HG03521 (cell line): ENCODE data around the gene PDE4B.

Source experiments
- ATAC-seq: cut with Tn5 transposase; IDR thresholded peaks from one replicate; pipeline ENCODE4 v1.9.1; 2021; ENCODE audit warnings: mild to moderate bottlenecking, moderate library complexity; ENCODE audit not compliant: unreplicated experiment

Gene PDE4B

DNA sequence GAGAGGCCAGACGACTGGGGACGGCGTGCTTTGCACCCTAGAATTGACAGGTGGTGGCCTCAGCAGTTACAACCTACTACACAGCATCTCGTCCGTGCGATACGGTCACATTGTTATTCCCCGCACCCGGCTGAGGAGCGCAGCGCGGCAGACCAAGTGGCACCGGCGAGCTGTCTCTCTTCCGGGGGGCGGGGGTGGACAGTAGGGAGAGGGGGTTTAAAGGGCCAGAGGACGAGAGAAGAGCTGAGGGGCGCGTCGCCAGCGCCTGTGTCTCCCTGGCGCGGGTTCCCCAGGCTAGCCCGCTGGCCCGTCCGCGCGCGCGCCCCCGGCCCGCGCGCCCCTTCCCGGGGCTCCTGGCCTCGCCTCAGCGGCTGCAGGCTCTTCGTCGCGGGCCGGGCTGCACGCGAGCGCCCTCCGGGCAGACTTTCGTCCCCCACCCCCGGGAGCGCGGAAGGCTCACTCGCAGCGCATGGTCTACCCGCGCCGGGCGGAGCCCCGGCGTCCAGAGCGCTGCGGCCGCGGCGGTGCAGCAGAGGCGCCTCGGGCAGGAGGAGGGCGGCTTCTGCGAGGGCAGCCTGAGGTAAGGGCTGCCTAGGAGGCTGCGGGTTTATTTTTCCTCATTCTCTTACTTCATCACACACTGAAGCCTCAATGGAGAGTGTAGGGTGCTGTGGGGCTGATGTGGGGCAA is at the start of gene PDE4B:
TSS of gene PDE4B (plus strand) at position 227 of the 690 bp plus-strand sequence.
- ATAC-seq: no peak

DNA sequence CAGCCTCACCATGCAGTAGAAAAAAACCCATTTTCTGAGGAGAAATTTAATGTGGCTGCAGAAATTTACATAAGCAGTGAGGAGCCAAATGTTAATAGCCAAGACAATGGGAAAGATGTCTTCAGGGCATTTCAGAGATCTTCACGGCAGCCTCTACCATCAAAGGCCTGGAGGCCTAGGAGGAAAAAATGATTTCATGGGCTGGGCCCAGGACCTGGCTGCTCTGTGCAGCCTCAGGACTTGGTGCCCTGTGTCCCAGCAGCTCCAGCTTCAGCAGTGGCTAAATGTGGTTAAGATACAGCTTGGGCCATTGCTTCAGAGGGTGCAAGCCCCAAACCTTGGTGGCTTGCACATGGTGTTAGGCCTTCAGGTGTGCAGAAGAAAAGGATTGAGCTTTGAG is 48.0 kb upstream of the PDE4B start:
- no peak for ATAC-seq

- no peak for ATAC-seq
Observed at GRCh38 chr1:65751961-65752360, 40.7 kb upstream of the PDE4B start.

GRCh38 chr1:65756616-65757015 is 36.1 kb upstream of the PDE4B start:
- no peak for ATAC-seq

DNA sequence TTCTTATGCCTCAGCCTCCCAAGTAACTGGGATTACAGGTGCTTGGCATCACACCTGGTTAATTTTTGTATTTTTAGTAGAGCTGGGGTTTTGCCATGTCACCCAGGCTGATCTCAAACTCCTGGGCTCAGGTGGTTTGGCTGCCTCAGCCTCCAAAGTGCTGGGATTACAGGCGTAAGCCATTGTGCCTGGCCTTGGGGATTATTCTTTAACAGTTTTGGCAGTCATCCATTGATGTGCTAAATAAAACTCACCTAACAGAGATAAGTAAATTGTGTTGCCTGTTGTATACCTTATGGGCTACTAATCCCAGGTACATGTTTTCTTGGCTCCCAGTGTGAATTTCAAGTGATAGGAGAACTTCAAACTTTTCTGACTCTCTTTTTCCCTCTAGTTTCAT is 35.2 kb upstream of the PDE4B start:
- ATAC-seq: no peak

DNA sequence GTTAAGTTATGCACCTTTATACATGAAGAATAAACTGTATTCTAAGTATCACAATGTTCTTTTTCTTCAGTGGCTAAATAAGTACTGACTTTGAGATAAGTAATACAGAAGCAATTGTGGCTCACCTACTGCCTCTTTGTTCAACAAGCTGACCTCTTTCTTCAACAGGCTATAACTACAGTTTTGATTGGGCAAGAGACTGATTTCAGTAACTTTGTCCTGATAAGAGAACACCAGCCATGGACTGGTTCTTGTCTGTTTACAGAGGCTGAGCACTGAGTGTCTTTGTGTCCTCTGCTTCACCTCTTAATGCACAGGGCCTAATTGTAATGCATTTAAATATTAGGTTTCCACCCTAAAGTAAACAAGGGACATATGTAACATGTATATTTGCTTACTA is 34.6 kb upstream of the PDE4B start:
- no peak for ATAC-seq

GRCh38 chr1:65759516-65759915 is 33.2 kb upstream of the PDE4B start:
- no peak for ATAC-seq

- no peak for ATAC-seq
Observed at GRCh38 chr1:65762081-65762862, 30.4 kb upstream of the PDE4B start.

DNA sequence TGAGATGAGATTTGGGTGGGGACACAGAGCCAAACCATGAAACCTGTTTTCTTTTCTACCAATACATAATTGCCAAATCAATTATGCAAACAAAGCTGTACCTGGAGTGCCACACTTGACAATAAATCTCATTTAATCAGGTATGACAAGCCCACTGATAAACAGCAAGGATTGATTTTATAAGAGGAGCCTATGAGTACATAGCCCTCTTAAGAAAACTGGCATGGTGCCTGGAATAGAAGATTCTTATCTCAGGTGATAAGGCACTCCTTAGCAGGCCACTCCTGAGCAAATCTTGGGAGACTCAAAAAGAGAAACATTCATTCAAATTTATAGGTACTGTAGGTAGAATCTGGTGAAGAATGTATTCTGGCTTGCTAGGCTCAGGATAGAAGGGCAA is 28.6 kb upstream of the PDE4B start:
- no peak for ATAC-seq

DNA sequence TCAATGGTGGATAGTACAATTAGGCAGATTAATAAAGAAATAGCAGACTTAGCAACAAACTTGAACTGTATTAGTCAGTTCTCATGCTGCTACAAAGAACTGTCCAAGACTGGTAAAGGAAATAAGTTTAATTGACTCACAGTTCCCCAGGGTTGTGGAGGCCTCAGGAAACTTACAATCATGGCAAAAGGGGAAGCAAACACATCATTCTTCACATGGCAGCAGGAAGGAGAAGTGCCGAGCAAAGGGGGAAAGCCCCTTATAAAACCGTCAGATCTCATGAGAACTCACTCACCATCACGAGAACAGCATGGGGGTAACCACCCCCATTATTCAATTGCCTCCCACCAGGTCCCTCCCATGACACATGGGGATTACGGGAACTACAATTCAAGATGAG is 27.1 kb upstream of the PDE4B start:
- no peak for ATAC-seq

DNA sequence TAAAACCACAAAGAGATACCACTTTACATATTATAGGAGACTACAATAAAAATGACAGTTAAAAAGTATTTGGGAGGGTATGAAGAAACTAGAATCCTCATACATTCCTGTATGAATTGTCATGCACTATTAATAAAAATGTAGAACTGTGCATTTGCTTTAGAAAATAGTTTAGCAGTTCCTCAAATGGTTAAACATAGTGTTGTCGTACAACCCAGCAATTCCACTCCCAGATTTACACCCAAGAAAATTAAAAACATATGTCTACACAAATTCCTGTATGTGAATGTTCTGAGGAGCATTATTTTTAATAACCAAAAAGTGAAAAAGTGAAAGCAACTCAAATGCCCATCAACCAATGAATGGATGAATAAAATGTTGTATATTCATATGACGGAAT is 23.1 kb upstream of the PDE4B start:
- no peak for ATAC-seq

- no peak for ATAC-seq
Observed at GRCh38 chr1:65772607-65773006, 20.1 kb upstream of the PDE4B start.

GRCh38 chr1:65773391-65774123 is 19.1 kb upstream of the PDE4B start:
- ATAC-seq: no peak

DNA sequence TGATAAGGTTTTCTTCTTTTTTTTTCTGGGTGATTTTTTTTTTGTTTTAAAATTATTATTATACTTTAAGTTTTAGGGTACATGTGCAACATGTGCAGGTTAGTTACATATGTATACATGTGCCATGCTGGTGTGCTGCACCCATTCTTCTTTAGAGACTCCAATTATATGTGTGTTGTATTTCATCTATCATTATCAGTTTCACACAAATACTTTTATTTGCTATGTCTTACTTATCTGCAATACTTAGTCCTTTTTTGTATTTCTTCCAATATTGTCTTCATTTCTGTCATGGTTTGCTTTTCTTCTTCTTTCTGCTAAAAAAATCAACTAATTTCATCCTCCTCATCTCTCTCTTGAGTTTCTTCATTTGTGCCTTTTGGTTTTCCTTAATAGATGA is 3.9 kb upstream of the PDE4B start:
- no peak for ATAC-seq

DNA sequence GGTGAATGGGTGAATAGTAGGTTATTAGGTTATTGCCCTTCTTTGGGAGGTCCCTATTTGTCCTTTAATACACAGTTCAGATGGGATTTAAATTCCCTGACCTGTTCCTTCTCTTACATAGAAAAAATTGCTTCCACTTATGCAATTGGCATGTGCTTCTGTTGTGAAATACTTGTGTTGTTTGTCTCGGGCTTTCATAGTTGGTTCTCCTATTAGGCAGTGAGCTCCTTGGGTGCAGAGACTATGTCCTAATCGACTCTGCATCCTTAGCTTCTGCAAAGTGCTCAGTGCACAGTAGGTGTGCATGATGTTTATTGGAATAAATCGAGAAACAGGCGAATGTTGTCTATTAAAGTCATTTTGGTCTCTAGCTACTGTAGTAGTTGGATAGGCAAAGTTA is 1.3 kb upstream of the PDE4B start:
- ATAC-seq: no peak

GRCh38 chr1:65791801-65792668 is 660 bp upstream of the PDE4B start:
- ATAC-seq: no peak

DNA sequence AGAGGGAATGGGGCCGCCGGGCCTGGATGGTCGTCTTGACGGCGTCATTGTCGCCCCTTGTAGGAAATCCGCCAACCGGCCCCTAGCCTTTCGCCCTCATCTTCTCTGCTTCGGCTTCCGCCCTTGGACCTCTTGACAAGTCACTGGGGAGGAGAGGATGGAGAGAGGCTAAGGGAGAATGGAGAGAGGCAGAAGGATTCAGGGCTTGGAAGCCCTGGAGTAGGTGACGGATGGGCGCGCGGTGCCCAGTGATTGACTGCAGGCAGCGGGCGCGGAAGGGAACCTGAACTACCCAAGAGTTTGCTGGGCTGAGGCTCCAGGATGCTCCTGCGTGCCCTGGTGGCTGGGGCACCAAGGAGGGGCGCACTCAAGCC is 651 bp downstream of the PDE4B start:
- no peak for ATAC-seq

DNA sequence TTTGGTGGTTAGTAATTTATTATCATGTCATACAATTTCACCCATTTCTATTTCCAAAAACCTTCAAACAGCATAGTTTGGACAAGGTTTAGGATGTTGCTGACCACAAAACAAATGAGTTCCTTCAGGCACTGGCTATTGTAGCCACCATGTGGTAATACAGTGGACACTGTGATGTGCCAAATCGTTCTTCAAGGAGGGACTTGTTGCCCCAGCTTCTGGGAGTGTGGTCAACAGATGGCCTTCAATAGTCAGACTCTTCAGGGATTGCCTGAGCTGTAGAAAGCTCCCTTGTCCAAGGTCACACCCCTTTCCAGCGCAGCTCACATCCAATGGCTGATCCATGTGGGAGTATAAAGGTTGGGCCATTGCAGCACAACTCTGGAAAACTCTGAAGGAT is 2.6 kb downstream of the PDE4B start:
- ATAC-seq: no peak

GRCh38 chr1:65799601-65800000 is 6.9 kb downstream of the PDE4B start:
- no peak for ATAC-seq

DNA sequence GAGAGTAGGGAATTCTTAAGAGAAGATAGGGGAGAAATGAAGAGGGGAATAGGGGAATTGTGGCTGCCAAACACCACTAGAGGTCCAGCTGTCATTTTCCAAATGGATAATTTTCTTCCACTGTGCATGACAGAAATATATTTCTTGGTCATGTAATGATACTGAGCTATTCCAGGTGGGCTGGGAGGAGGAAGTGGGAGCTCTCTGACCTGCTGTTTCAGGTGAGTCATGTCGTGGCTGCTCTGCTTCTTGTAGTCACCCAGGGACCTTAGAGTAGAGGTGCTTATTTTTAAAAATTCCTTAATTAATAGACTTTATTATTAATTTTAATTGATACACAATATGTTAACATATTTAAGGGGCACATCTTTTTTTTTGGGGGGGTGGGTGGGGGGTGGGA is 11.9 kb downstream of the PDE4B start:
- ATAC-seq: no peak

DNA sequence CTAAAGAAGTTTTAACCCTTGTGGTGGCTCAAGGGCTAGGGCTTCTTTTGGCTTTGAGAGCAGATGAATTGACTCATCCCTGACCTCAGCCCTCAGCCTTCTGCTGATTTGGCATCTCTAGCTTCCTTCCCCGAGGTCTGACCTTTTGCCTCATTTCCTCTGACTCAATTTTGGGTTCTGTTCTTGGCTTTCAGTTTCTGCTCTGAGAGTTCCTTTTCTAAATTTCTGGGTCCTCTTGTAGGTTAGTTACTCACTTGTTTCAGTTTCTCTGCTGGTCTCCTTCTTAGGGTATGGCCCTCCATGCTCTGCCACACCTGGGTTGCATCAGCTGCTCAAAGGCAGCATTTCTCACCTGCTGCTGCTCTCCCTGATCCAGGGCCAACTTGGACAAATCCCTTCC is 19.4 kb downstream of the PDE4B start:
- peak; percentile 99 for ATAC-seq
